Fibroblast of lung (primary cell): Measurements from ENCODE around the gene FIBIN. TPM values are rescaled to one million over a fixed set of nuclear protein-coding genes. Genes with fewer than 3 reads are reported as not detected.
"Not testable (repeated sequence)": the region's sequence is repeated elsewhere in the genome, so short reads cannot be mapped to it uniquely, and the experiment has no call there.

ENCODE experiments used
- DNase-seq, 2 donors: peaks; one replicate each; pipeline versions ENCODE4 v3.0.0 to v3.0.0-alpha.2; 2010; ENCODE audit warnings: low read depth in 2 of 2
- H2AFZ ChIP-seq: 2 replicates; pipeline ENCODE4 v1.5.1; 2012; ENCODE audit warnings: low read length, control low read depth, inconsistent platforms
- H3K27ac ChIP-seq: 2 replicates; pipeline ENCODE4 v1.5.1; 2011; ENCODE audit warnings: low read length, control low read depth; ENCODE audit not compliant: insufficient read depth
- H3K27me3 ChIP-seq: 2 replicates; pipeline ENCODE4 v1.5.1; 2011; ENCODE audit warnings: mild to moderate bottlenecking, low read length; ENCODE audit not compliant: control insufficient read depth, insufficient read depth
- H3K36me3 ChIP-seq: 2 replicates; pipeline ENCODE4 v1.5.1; 2011; ENCODE audit warnings: low read length; ENCODE audit not compliant: control insufficient read depth, insufficient read depth
- H3K4me1 ChIP-seq: 2 replicates; pipeline ENCODE4 v1.5.1; 2011; ENCODE audit warnings: low read length; ENCODE audit not compliant: control insufficient read depth, insufficient read depth; ENCODE audit errors: extremely low read depth
- H3K4me2 ChIP-seq: 2 replicates; pipeline ENCODE4 v1.5.1; 2011; ENCODE audit warnings: low read length, control low read depth; ENCODE audit not compliant: insufficient read depth; ENCODE audit errors: extremely low read depth
- H3K4me3 ChIP-seq, 4 experiments: fragments of 200-600 bp in 1 of 4; sonication (generic) in 1 of 4; replicated peaks in 1 of 4; 2 replicates each; pipeline ENCODE4 v1.5.1; 2011 to 2016; ENCODE audit warnings: low read length in 4 of 4, low read depth in 3 of 4, mild to moderate bottlenecking in 3 of 4, control low read depth in 2 of 4, inconsistent platforms in 1 of 4, mixed read lengths in 1 of 4; ENCODE audit not compliant: insufficient read depth in 1 of 4; ENCODE audit errors: control extremely low read depth in 1 of 4
- H3K79me2 ChIP-seq: 2 replicates; pipeline ENCODE4 v1.5.1; 2012; ENCODE audit warnings: mild to moderate bottlenecking, low read length, inconsistent platforms; ENCODE audit not compliant: control insufficient read depth, insufficient read depth
- H3K9ac ChIP-seq: 2 replicates; pipeline ENCODE4 v1.5.1; 2011; ENCODE audit warnings: mild to moderate bottlenecking, low read length, control low read depth; ENCODE audit not compliant: insufficient read depth
- H3K9me3 ChIP-seq: 2 replicates; pipeline ENCODE4 v1.5.1; 2012; ENCODE audit warnings: low read depth, low read length; ENCODE audit not compliant: control insufficient read depth, insufficient read depth
- H4K20me1 ChIP-seq: 2 replicates; pipeline ENCODE4 v1.5.1; 2011; ENCODE audit warnings: low read length; ENCODE audit not compliant: control insufficient read depth, insufficient read depth; ENCODE audit errors: extremely low read depth
- CTCF ChIP-seq, 2 donors: IDR thresholded peaks in 1 of 2; conservative IDR thresholded peaks in 1 of 2; 1 replicate in 1 of 2; 2 replicates in 1 of 2; pipeline ENCODE4 v1.5.1; 2011 to 2012; ENCODE audit warnings: low read length in 2 of 2, control low read depth in 1 of 2, inconsistent platforms in 1 of 2, low read depth in 1 of 2, mild to moderate bottlenecking in 1 of 2
- EZH2 ChIP-seq: IDR thresholded peaks from 2 replicates; pipeline ENCODE4 v1.5.1; 2012; ENCODE audit warnings: low read length, control low read depth, mild to moderate bottlenecking; ENCODE audit errors: missing control alignments
- polyA plus RNA-seq, 2 donors: library from polyadenylated mRNA; depleted of rRNA in 1 of 2; stranded (reverse) in 1 of 2; unstranded in 1 of 2; fragments of >200 nt; gene quantifications; 2 replicates each; pipeline ENCODE4 v1.2.1, GENCODE V29; 2011 to 2012; ENCODE audit warnings: missing spikeins in 1 of 2
- total RNA-seq: library from RNA; depleted of rRNA; stranded (reverse); fragments of >200 nt; gene quantifications from 2 replicates; pipeline ENCODE4 v1.2.1, GENCODE V29; 2014

Gene FIBIN
- total and polyA plus RNA-seq, 2 donors (not counting 1 experiment from before 2014, with no cell fraction given), result 14.9 to 89.8 TPM

- no peak for TF ChIP-seq EZH2
- Histone ChIP-seq H3K4me1 (peaks cover 2% of the 10 kb centered on the region), H3K36me3 (no peaks in the 10 kb centered on the region), H3K79me2 (no peaks in the 10 kb centered on the region), H3K9ac (no peak overlapping the region), H3K4me3 (peak overlapping the region in 2 of 4 experiments; percentile 81 to 96), H3K27ac (no peak overlapping the region), H2AFZ (no peak overlapping the region), H3K27me3 (no peaks in the 10 kb centered on the region), H3K4me2 (no peak overlapping the region), H4K20me1 (no peaks in the 10 kb centered on the region), H3K9me3 (no peaks in the 10 kb centered on the region)
- no peak for DNase-seq
Measured at GRCh38 chr11:26997378-26997777, 3.5 kb downstream of the FIBIN start.

GRCh38 chr11:27001136-27001730 is 7.3 kb downstream of the FIBIN start:
- H3K4me2 ChIP-seq, H3K27ac ChIP-seq, H3K9ac ChIP-seq, H3K79me2 ChIP-seq, H3K36me3 ChIP-seq, H4K20me1 ChIP-seq, H3K4me1 ChIP-seq, H3K27me3 ChIP-seq, H3K9me3 ChIP-seq, H3K4me3 ChIP-seq, H2AFZ ChIP-seq: not testable (repeated sequence)
- peak in 1 of 2 donors; percentile 33 for DNase-seq

GRCh38 chr11:27002431-27002830 is 8.5 kb downstream of the FIBIN start:
- no peak overlapping the region for H3K9ac ChIP-seq
- no peaks in the 10 kb centered on the region for H3K27me3 ChIP-seq
- no peak overlapping the region for H2AFZ ChIP-seq
- TF ChIP-seq EZH2, result no peak
- TF ChIP-seq CTCF (conservative IDR thresholded peaks at IDR 0.05 in 1 of 2, IDR thresholded peaks at IDR 0.05 in 1 of 2; ENCODE audit: low read depth in 1 of 2, low read length in 2 of 2), result no peak
- H3K79me2 ChIP-seq, result no peaks in the 10 kb centered on the region
- no peaks in the 10 kb centered on the region for H3K9me3 ChIP-seq
- H4K20me1 ChIP-seq, result peaks cover 2% of the 10 kb centered on the region
- no peaks in the 10 kb centered on the region for H3K4me1 ChIP-seq
- no peak overlapping the region for H3K4me2 ChIP-seq
- H3K27ac ChIP-seq, result no peak overlapping the region
- DNase-seq, result no peak
- no peaks in the 10 kb centered on the region for H3K36me3 ChIP-seq
- no peak overlapping the region for H3K4me3 ChIP-seq

GRCh38 chr11:27002838-27003237 is 8.9 kb downstream of the FIBIN start:
- no peak overlapping the region for H3K4me3 ChIP-seq

More at GRCh38 chr11:27002838-27003237, 8.9 kb downstream of the FIBIN start:
- no peak overlapping the region for H3K9ac ChIP-seq
- H2AFZ ChIP-seq, result no peak overlapping the region
- no peaks in the 10 kb centered on the region for H3K4me1 ChIP-seq
- H4K20me1 ChIP-seq, result peaks cover 2% of the 10 kb centered on the region
- H3K27me3 ChIP-seq, result no peaks in the 10 kb centered on the region
- DNase-seq, result no peak
- no peaks in the 10 kb centered on the region for H3K9me3 ChIP-seq
- H3K79me2 ChIP-seq, result no peaks in the 10 kb centered on the region
- no peak for TF ChIP-seq EZH2
- TF ChIP-seq CTCF (conservative IDR thresholded peaks at IDR 0.05 in 1 of 2, IDR thresholded peaks at IDR 0.05 in 1 of 2; ENCODE audit: low read depth in 1 of 2, low read length in 2 of 2), result no peak
- no peak overlapping the region for H3K27ac ChIP-seq
- H3K4me2 ChIP-seq, result no peak overlapping the region
- no peaks in the 10 kb centered on the region for H3K36me3 ChIP-seq
